ENCODE results near the gene RLBP1. TPM values are rescaled to one million over a fixed set of nuclear protein-coding genes. Genes with fewer than 3 reads are reported as not detected.

Gene RLBP1
- total and polyA plus RNA-seq, 2 of the 13 experiments (the other 11 are each of a cell fraction or from before 2014, with no cell fraction given) = 0.07 TPM; not detected in 1

- TF ChIP-seq PRMT3 (CRISPR knock-in tag; IDR thresholded peaks at IDR 0.05; ENCODE audit: borderline replicate concordance, low read depth) (no peak), CEBPB (IDR thresholded peaks at IDR 0.05; ENCODE audit: borderline replicate concordance, low read depth, low read length) (no peak), SIX4 (CRISPR knock-in tag; IDR thresholded peaks at IDR 0.05) (no peak), ZNF678 (CRISPR knock-in tag; IDR thresholded peaks at IDR 0.05) (no peak), HNF1B (CRISPR knock-in tag; IDR thresholded peaks at IDR 0.05) (no peak), THRA (CRISPR knock-in tag; IDR thresholded peaks at IDR 0.05; ENCODE audit: borderline replicate concordance) (peak; percentile 95), ZBTB37 (CRISPR knock-in tag; IDR thresholded peaks at IDR 0.05) (no peak), SRSF4 (IDR thresholded peaks at IDR 0.05; ENCODE audit: low read depth, low read length, poor library complexity, severe bottlenecking) (no peak), LBX2 (CRISPR knock-in tag; IDR thresholded peaks at IDR 0.05; ENCODE audit: borderline replicate concordance) (no peak), MLX (CRISPR knock-in tag; IDR thresholded peaks at IDR 0.05) (no peak), ZFP36 (IDR thresholded peaks at IDR 0.05; ENCODE audit: borderline replicate concordance, low read depth, low read length, partially characterized antibody) (no peak), AFF4 (CRISPR knock-in tag; IDR thresholded peaks at IDR 0.05) (no peak), ZMYM2 (CRISPR knock-in tag; IDR thresholded peaks at IDR 0.05) (no peak), ZNF781 (CRISPR knock-in tag; IDR thresholded peaks at IDR 0.05; ENCODE audit: borderline replicate concordance, not compliant biosample characterization) (no peak)
Observed at GRCh38 chr15:89164712-89165211, 56.6 kb downstream of the RLBP1 start (continued).

All from HepG2 (cell line).